SKM-1 treated with dmso at 0.1 percent for 144 hours (cell line): ENCODE results near the gene LETMD1.
A peak's percentile ranks its signal among the peaks of the same experiment; 100 is the strongest.
"Not testable (repeated sequence)": the region's sequence is repeated elsewhere in the genome, so short reads cannot be mapped to it uniquely, and the experiment has no call there.

Source experiments
- DNase-seq: peaks from one replicate; lab custom pipeline; 2025; ENCODE audit not compliant: unreplicated experiment; lab: John Stamatoyannopoulos, UW

The LETMD1 gene, protein sequence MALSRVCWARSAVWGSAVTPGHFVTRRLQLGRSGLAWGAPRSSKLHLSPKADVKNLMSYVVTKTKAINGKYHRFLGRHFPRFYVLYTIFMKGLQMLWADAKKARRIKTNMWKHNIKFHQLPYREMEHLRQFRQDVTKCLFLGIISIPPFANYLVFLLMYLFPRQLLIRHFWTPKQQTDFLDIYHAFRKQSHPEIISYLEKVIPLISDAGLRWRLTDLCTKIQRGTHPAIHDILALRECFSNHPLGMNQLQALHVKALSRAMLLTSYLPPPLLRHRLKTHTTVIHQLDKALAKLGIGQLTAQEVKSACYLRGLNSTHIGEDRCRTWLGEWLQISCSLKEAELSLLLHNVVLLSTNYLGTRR

DNA sequence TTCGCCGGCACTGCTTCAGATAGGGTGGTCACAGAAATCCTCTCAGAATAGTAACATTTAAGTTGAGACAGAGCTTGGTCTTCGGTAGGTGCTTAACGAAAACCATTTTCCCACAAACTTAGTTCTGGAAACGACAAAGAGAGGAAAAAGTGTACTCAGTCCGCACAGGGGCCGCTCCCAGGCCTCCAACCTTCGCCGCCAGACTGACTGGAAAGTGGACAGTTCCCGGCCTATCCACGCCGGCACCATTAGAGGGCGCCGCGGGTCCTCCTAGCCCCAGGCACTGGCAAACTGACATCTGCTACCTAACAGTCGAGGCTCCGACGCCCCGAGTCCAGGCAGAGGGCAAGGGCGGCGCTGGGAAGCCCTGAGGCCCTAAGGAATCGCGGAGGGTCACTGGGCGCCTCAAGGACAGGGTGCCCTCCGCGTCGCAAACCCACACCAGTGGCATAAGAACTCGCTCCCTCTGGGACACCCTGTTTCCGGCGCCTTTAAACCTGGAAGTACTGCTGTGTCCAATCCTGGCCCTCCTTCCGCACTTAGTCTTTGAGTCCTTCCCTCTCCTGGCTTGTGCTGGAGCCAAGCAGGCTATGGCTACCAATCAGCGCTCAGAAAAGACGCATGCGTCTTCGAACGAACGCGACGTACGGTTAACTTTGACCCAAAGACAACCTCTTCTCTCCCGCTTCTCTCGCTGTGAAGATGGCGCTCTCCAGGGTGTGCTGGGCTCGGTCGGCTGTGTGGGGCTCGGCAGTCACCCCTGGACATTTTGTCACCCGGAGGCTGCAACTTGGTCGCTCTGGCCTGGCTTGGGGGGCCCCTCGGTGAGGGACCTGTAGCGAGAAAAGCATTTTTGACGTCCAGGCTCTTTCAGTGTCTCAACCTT, at the start of gene LETMD1:
Gene LETMD1 (plus strand): TSS at position 673 of the 886 bp plus-strand sequence. CDS start 30 bp downstream, at position 703.
- peak; percentile 89 for DNase-seq

GRCh38 chr12:50999093-50999492, 49.0 kb upstream of the LETMD1 start:
- no peak for DNase-seq

- DNase-seq: no peak
Measured at GRCh38 chr12:51000245-51000644, 47.9 kb upstream of the LETMD1 start.

GRCh38 chr12:51001799-51002198, 46.3 kb upstream of the LETMD1 start:
- DNase-seq: no peak

GRCh38 chr12:51004504-51004903, 43.6 kb upstream of the LETMD1 start:
- DNase-seq: no peak

- no peak for DNase-seq
Measured at GRCh38 chr12:51005030-51005429, 43.1 kb upstream of the LETMD1 start.

- DNase-seq: no peak
Measured at GRCh38 chr12:51005671-51006070, 42.5 kb upstream of the LETMD1 start.

- DNase-seq: no peak
Measured at GRCh38 chr12:51008329-51009055, 39.6 kb upstream of the LETMD1 start.

DNA sequence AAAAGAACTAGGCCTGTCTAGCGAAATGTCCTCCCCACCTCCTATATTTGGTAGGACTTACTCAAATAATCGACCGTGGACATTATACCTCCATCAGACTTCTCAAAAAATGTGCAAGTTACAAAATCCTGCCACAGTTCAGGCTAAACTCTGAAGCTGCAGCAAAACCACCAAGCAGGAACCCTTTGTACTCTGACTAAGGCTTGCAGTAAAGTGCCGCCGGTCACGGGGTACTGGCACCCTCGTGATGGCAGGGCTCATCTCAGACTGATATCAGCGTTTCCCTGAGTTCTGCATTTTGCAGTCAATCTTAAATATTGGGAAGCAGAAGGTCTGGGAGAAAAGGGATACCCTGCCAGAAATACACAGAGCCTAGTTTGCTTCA, 39.1 kb upstream of the LETMD1 start:
- DNase-seq: peak; percentile 34

DNA sequence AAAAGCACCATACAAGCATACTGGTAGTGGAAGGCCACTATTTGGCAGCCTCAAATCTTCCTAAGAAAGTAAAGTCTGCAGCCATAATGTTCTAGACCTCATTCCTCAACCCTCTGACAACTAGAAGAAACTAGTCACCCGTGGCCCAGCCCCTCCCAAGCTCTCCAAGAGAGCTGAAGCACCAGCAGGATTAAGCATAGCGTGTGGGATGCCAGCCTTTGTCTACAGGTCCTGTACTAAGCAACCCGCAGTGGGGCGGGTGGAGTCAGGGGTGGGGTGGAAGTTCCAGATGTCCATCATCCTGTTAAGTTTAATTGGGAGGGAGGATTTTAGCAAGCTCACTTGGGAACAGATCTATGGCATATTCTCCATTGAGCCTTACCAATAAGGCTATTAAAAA, 36.2 kb upstream of the LETMD1 start:
- DNase-seq: no peak

DNA sequence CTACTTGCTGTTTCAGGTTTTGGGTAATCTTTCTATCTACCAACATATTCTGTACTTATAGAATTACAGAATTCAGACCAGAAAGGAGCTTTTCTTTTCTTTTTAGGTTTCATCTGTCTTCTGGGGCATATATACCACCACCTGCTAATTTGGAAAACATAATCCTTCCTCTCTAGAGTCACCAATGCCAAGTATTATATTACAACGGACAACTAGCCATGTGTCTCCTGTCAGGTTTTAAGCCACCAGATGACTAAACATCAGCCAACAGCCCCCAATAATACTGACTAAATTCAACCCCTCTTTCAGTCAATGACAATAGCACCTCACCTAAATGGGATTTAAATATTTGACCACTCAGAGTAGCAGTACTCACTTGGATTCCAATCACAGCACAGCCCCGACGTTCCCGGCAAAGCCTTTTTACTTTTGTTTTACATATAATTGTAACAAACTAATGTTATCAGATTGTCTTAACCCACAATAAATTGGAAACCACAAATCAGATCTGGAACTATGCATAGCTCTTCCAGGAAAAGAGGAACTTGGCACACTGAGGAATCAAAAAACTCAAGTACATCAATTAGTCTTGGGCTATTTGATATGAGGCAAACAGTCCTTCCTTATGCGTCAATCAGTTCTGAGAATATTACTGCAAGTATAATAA, 35.4 kb upstream of the LETMD1 start:
- DNase-seq: no peak

GRCh38 chr12:51013441-51013840, 34.7 kb upstream of the LETMD1 start:
- no peak for DNase-seq

DNA sequence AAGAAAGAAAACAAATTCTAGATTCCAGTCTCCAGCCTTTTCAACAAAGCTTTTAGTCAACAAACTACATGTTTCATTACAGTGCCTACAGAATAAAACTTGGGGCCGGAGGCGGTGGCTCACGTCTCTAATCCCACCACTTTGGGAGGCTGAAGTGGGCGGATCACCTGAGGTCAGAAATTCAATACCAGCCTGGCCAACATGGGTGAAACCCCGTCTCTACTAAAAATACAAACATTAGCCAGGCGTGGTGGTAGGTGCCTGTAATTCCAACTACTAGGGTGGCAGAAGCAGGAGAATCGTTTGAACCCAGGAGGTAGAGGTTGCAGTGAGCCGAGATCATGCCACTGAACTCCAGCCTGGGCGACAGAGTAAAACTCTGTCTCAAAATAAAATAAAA, 33.7 kb upstream of the LETMD1 start:
- DNase-seq: not testable (repeated sequence)

GRCh38 chr12:51017452-51017851, 30.7 kb upstream of the LETMD1 start:
- DNase-seq: no peak

GRCh38 chr12:51018956-51019355, 29.2 kb upstream of the LETMD1 start:
- no peak for DNase-seq

- no peak for DNase-seq
Measured at GRCh38 chr12:51019927-51020326, 28.2 kb upstream of the LETMD1 start.

- DNase-seq: no peak
Measured at GRCh38 chr12:51020448-51021182, 27.5 kb upstream of the LETMD1 start.

DNA sequence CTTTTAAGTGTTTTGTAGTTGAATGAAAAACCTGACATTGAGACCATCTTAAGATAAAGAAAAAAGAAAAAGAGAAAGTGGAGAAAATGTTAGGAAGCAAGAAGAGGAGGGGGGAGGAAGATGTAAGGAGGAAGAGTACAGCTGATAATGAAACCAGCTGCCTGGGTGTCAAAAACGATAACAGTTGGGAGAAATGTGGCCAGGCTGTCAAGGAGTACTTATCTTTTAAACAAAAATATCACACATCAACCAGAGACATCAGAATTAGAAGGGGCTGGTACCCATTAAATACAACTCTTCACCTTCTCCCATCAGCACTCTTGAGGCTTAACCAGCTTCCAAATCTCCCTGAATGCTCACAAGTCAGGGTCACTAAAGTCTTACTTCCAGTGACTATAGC, 26.4 kb upstream of the LETMD1 start:
- DNase-seq: no peak

GRCh38 chr12:51023625-51024382, 24.3 kb upstream of the LETMD1 start:
- no peak for DNase-seq
